ENCODE measurements around the gene ATRNL1.

DNA sequence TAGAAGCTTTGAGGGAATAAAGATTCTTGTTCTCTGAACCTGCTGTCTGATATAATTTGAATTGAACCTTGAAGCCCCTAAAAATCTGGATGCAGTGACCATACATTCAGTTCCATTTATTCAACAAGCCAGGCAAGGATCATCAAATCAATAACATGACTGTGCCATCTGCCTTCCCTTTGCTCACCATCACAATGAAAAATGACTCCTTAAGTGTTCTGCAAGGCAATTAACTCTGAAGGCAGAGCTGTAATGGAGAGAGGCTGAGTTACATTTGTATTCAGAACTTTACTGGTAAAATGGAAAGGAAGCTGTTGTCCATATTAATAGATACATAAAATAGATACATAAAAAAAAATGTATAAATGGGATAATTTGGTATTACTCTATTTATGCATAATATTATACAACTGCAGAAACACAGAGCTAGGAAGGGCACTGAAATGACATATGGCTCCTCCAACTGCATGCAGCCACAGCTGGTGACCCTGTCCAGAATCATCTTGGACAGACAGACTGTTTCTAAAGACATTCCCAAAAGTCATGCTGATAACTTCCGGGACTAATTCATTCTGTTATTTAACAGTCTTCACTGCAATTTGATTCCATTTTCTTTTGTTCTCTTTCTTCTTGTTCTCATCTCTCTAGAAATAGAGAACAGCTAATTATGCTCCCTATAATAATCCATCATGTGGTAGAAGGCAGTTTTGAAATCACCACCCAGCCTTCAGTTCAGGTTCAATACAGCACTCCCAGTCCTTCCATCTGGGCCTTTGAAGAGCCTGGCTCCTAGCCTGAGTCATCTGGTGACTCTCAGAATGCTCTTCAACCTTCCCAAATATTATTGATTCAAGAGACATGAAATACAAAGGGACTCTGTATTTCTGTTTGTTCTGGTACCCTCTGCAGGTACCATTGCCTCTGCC is 767.3 kb downstream of the ATRNL1 start:
- TF ChIP-seq, protein P1, sequence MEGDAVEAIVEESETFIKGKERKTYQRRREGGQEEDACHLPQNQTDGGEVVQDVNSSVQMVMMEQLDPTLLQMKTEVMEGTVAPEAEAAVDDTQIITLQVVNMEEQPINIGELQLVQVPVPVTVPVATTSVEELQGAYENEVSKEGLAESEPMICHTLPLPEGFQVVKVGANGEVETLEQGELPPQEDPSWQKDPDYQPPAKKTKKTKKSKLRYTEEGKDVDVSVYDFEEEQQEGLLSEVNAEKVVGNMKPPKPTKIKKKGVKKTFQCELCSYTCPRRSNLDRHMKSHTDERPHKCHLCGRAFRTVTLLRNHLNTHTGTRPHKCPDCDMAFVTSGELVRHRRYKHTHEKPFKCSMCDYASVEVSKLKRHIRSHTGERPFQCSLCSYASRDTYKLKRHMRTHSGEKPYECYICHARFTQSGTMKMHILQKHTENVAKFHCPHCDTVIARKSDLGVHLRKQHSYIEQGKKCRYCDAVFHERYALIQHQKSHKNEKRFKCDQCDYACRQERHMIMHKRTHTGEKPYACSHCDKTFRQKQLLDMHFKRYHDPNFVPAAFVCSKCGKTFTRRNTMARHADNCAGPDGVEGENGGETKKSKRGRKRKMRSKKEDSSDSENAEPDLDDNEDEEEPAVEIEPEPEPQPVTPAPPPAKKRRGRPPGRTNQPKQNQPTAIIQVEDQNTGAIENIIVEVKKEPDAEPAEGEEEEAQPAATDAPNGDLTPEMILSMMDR (IDR thresholded peaks at IDR 0.05): no peak
- TF ChIP-seq EP300 (IDR thresholded peaks at IDR 0.05): no peak

All from suprapubic skin (tissue), 3 donors.